NT2/D1 (cell line): Measurements from ENCODE around the gene KIF5B.

Source experiments
- SUZ12 ChIP-seq: IDR thresholded peaks from 2 replicates; pipeline ENCODE4 v1.6.1; 2011; ENCODE audit not compliant: insufficient read length, insufficient read depth; ENCODE audit errors: extremely low read depth
- YY1 ChIP-seq: IDR thresholded peaks from 2 replicates; pipeline ENCODE4 v1.6.1; 2011; ENCODE audit not compliant: insufficient read length, insufficient read depth
- ZNF274 ChIP-seq: IDR thresholded peaks from 2 replicates; pipeline ENCODE4 v1.6.1; 2011; ENCODE audit warnings: mild to moderate bottlenecking, low read depth, low read length

DNA sequence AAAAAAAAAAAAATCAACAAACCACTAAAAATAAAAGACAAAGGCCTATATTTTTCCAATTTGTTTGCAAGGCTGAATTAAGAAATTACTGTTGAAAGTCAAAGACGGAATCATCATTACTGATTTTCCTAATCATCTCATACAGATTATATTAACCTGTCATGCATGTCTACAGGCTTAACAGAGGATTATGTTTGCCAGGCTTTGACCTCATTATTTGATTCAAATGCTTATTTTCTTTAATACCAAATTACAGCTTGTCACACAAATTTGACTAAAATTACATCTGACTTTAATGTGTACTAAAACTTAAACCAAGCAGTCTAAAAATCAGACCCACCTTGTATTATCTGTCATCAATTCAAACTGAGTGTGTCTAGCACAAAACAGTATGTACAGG, 21.2 kb downstream of the KIF5B start:
- TF ChIP-seq YY1 (no peak), ZNF274 (no peak), SUZ12 (no peak)
